Activated naive CD4-positive, alpha-beta T cell (primary cell): ENCODE measurements around the gene SAMSN1.

Source experiments
- DNase-seq, 4 experiments: peaks; one replicate each; lab custom pipeline; 2025; lab: John Stamatoyannopoulos, UW

Gene SAMSN1

GRCh38 chr21:14484188-14485009 is 61.7 kb downstream of the SAMSN1 start:
- no peak for DNase-seq

GRCh38 chr21:14483296-14483695 is 62.8 kb downstream of the SAMSN1 start:
- no peak for DNase-seq

- no peak for DNase-seq
These were observed 64.0 kb downstream of the SAMSN1 start for GRCh38 chr21:14482165-14482564.

- DNase-seq, result no peak
These were observed 65.6 kb downstream of the SAMSN1 start for GRCh38 chr21:14480411-14481031.

- no peak for DNase-seq
These were observed 66.8 kb downstream of the SAMSN1 start for GRCh38 chr21:14479241-14479786.

- no peak for DNase-seq
These were observed 68.3 kb downstream of the SAMSN1 start for GRCh38 chr21:14477841-14478240.

GRCh38 chr21:14477133-14477532 is 69.0 kb downstream of the SAMSN1 start:
- DNase-seq, result no peak

- no peak for DNase-seq
These were observed 71.1 kb downstream of the SAMSN1 start for GRCh38 chr21:14474995-14475394.

- no peak for DNase-seq
These were observed 76.5 kb downstream of the SAMSN1 start for GRCh38 chr21:14469641-14470040.

- no peak for DNase-seq
These were observed 79.4 kb downstream of the SAMSN1 start for GRCh38 chr21:14466715-14467114.

- DNase-seq, result no peak
These were observed 88.4 kb downstream of the SAMSN1 start for GRCh38 chr21:14457762-14458161.

GRCh38 chr21:14456911-14457310 is 89.2 kb downstream of the SAMSN1 start:
- no peak for DNase-seq

- no peak for DNase-seq
These were observed 91.8 kb downstream of the SAMSN1 start for GRCh38 chr21:14454016-14455009.

GRCh38 chr21:14453339-14454015 is 92.6 kb downstream of the SAMSN1 start:
- no peak for DNase-seq

GRCh38 chr21:14452727-14453241 is 93.3 kb downstream of the SAMSN1 start:
- no peak for DNase-seq

GRCh38 chr21:14452031-14452726 is 93.9 kb downstream of the SAMSN1 start:
- DNase-seq, result no peak

GRCh38 chr21:14451546-14451945 is 94.6 kb downstream of the SAMSN1 start:
- DNase-seq, result no peak

- no peak for DNase-seq
These were observed 97.3 kb downstream of the SAMSN1 start for GRCh38 chr21:14448784-14449183.

- no peak for DNase-seq
These were observed 107.9 kb downstream of the SAMSN1 start for GRCh38 chr21:14438211-14438610.

GRCh38 chr21:14435423-14435822 is 110.7 kb downstream of the SAMSN1 start:
- no peak for DNase-seq
